SK-N-SH (cell line): Measurements from ENCODE around the gene ASMTL.

Experiments
- CTCF ChIP-seq: fragments of 200-600 bp; sonication (generic); IDR thresholded peaks from 2 replicates; pipeline ENCODE4 v1.6.1; 2017; ENCODE audit warnings: antibody characterized with exemption, mild to moderate bottlenecking, moderate library complexity
- EP300 ChIP-seq, 2 experiments: IDR thresholded peaks; 2 replicates each; pipeline versions ENCODE4 v1.4.0 to v1.6.1; 2012; ENCODE audit warnings: borderline replicate concordance in 1 of 2, low read depth in 1 of 2, low read length in 1 of 2
- FOSL2 ChIP-seq: IDR thresholded peaks from 2 replicates; pipeline ENCODE4 v1.4.0; 2012; ENCODE audit warnings: low read depth, mild to moderate bottlenecking, moderate library complexity, borderline replicate concordance
- FOXM1 ChIP-seq: IDR thresholded peaks from 2 replicates; pipeline ENCODE4 v1.4.0; 2012; ENCODE audit warnings: low read depth, mild to moderate bottlenecking
- GABPA ChIP-seq: IDR thresholded peaks from 2 replicates; pipeline ENCODE4 v1.4.0; 2012; ENCODE audit warnings: low read depth, mild to moderate bottlenecking
- MEF2A ChIP-seq: IDR thresholded peaks from 2 replicates; pipeline ENCODE4 v1.4.0; 2012; ENCODE audit warnings: low read depth, borderline replicate concordance
- NFIC ChIP-seq: IDR thresholded peaks from 2 replicates; pipeline ENCODE4 v1.4.0; 2012; ENCODE audit warnings: borderline replicate concordance
- POLR2AphosphoS5 ChIP-seq: IDR thresholded peaks from 2 replicates; pipeline ENCODE4 v1.6.1; 2012; ENCODE audit warnings: low read depth, low read length
- REST ChIP-seq: IDR thresholded peaks from 2 replicates; pipeline ENCODE4 v1.6.1; 2012; ENCODE audit warnings: mild to moderate bottlenecking, low read depth, low read length, moderate library complexity
- RXRA ChIP-seq: IDR thresholded peaks from 2 replicates; pipeline ENCODE4 v1.4.0; 2012; ENCODE audit warnings: low read depth, mild to moderate bottlenecking, borderline replicate concordance
- TAF1 ChIP-seq: IDR thresholded peaks from 2 replicates; pipeline ENCODE4 v1.6.1; 2012; ENCODE audit warnings: low read depth, mild to moderate bottlenecking, low read length, moderate library complexity, borderline replicate concordance
- USF2 ChIP-seq: fragments of 150-350 bp; IDR thresholded peaks from 2 replicates; pipeline ENCODE4 v1.6.1; 2017; ENCODE audit warnings: antibody characterized with exemption, low read length, low read depth, borderline replicate concordance
- YY1 ChIP-seq: IDR thresholded peaks from 2 replicates; pipeline ENCODE4 v1.4.0; 2012; ENCODE audit warnings: low read depth, mild to moderate bottlenecking
- TF ChIP-seq, protein P1 (sequence below): IDR thresholded peaks from 2 replicates; pipeline ENCODE4 v1.4.0; 2012; ENCODE audit warnings: low read depth

GRCh38 chrX:1361910-1362309 is 90.8 kb downstream of the ASMTL start:
- no peak for TF ChIP-seq CTCF
- no peak for TF ChIP-seq POLR2AphosphoS5
- TF ChIP-seq USF2: no peak
- no peak for TF ChIP-seq REST
- TF ChIP-seq, protein P1, sequence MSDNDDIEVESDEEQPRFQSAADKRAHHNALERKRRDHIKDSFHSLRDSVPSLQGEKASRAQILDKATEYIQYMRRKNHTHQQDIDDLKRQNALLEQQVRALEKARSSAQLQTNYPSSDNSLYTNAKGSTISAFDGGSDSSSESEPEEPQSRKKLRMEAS: no peak
- no peak for TF ChIP-seq YY1
- TF ChIP-seq EP300 (IDR thresholded peaks at IDR 0.05; ENCODE audit: borderline replicate concordance in 1 of 2, low read depth in 1 of 2, low read length in 1 of 2): no peak
- no peak for TF ChIP-seq RXRA
- TF ChIP-seq FOXM1: no peak
- TF ChIP-seq GABPA: no peak
- TF ChIP-seq TAF1: no peak
- no peak for TF ChIP-seq NFIC
- TF ChIP-seq FOSL2: no peak
- TF ChIP-seq MEF2A: no peak
